MCF 10A (cell line): Measurements from ENCODE around the gene USO1. TPM values are rescaled to one million over a fixed set of nuclear protein-coding genes. Genes with fewer than 3 reads are reported as not detected.

Experiments
- BruUV-seq: library from RNA; stranded (reverse); fragments of 400-500 nt; replicated peaks from 2 replicates; lab custom pipeline; 2021; lab: Mats Ljungman, UMichigan
- CTCF ChIA-PET: fragments of 300-600 bp; sonication (Branson Sonifier 250); formaldehyde crosslinking; extraction: SDS; loops from one replicate; lab custom pipeline; 2021; ENCODE audit warnings: antibody characterized with exemption, inconsistent platforms; lab: Yijun Ruan, JAX
- POLR2A ChIA-PET: fragments of 300-600, 350-650 bp; sonication (Branson Sonifier 250); formaldehyde crosslinking; extraction: SDS; loops from one replicate; lab custom pipeline; 2020; ENCODE audit warnings: antibody characterized with exemption, inconsistent platforms; lab: Yijun Ruan, JAX
- DNase-seq: peaks from one replicate; pipeline ENCODE4 v3.0.0-alpha.2; 2018; ENCODE audit not compliant: unreplicated experiment
- H3K27ac Mint-ChIP-seq: one replicate; pipeline ENCODE4 v1.8.0; 2022; ENCODE audit warnings: mild to moderate bottlenecking, low read depth, mixed read lengths; ENCODE audit not compliant: unreplicated experiment
- H3K27me3 Mint-ChIP-seq: one replicate; pipeline ENCODE4 v1.8.0; 2022; ENCODE audit warnings: mixed read lengths; ENCODE audit not compliant: insufficient read depth, unreplicated experiment
- H3K36me3 Mint-ChIP-seq: one replicate; pipeline ENCODE4 v1.8.0; 2022; ENCODE audit warnings: mild to moderate bottlenecking, moderate library complexity, mixed read lengths; ENCODE audit not compliant: insufficient read depth, unreplicated experiment
- H3K4me1 Mint-ChIP-seq: one replicate; pipeline ENCODE4 v1.8.0; 2022; ENCODE audit warnings: mixed read lengths; ENCODE audit not compliant: insufficient read depth, unreplicated experiment
- H3K4me3 Mint-ChIP-seq: one replicate; pipeline ENCODE4 v1.8.0; 2022; ENCODE audit warnings: mild to moderate bottlenecking, moderate library complexity, mixed read lengths; ENCODE audit not compliant: unreplicated experiment
- H3K9me3 Mint-ChIP-seq: one replicate; pipeline ENCODE4 v1.8.0; 2022; ENCODE audit warnings: mixed read lengths; ENCODE audit not compliant: unreplicated experiment
- intact Hi-C: fragments of 100-400 bp; cut with micrococcal nuclease; formaldehyde crosslinking; loops from 2 replicates; pipeline ENCODE4 v1.14.1; 2022
- total RNA-seq: library from RNA; stranded (reverse); gene quantifications from 2 replicates; pipeline ENCODE4 v1.2.3, GENCODE V29; 2022
- TF ChIP-seq, protein P1 (sequence below): fragments of 200-600 bp; IDR thresholded peaks from one replicate; pipeline ENCODE4 v1.8.0; 2022; ENCODE audit warnings: antibody characterized with exemption, mild to moderate bottlenecking; ENCODE audit not compliant: unreplicated experiment

The USO1 gene
- total RNA-seq, 1 experiment from 2014 or later, result 105 TPM

DNA sequence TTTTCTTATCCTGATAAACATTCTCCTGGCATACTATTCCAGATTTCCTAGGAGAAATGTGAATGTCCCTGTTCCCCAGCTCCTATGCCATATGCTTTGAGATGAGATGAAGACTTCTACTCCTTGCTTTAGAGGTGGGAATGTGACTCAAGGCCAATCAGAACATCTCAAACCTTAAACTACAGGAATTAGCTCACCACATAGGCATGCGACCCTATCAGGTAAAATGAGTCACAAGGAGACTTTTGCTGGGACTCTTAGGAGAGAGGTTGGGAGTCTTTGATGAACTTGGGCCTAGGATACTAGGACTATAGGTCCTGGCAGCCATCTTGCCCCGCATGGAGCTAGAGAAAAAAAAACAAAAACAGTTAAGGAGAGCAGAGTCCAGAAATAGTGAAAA, 5.8 kb upstream of the USO1 start:
- no peak for DNase-seq
- Mint-ChIP-seq H3K4me1 (peaks cover 14% of the 10 kb centered on the region), H3K9me3 (no peaks in the 10 kb centered on the region), H3K27ac (peak overlapping the region; percentile 32), H3K36me3 (peaks cover 19% of the 10 kb centered on the region), H3K4me3 (no peak overlapping the region), H3K27me3 (no peaks in the 10 kb centered on the region)
- no TSS peak for BruUV-seq
- TF ChIP-seq, protein P1, sequence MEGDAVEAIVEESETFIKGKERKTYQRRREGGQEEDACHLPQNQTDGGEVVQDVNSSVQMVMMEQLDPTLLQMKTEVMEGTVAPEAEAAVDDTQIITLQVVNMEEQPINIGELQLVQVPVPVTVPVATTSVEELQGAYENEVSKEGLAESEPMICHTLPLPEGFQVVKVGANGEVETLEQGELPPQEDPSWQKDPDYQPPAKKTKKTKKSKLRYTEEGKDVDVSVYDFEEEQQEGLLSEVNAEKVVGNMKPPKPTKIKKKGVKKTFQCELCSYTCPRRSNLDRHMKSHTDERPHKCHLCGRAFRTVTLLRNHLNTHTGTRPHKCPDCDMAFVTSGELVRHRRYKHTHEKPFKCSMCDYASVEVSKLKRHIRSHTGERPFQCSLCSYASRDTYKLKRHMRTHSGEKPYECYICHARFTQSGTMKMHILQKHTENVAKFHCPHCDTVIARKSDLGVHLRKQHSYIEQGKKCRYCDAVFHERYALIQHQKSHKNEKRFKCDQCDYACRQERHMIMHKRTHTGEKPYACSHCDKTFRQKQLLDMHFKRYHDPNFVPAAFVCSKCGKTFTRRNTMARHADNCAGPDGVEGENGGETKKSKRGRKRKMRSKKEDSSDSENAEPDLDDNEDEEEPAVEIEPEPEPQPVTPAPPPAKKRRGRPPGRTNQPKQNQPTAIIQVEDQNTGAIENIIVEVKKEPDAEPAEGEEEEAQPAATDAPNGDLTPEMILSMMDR, result no peak
- ChIA-PET POLR2A (interaction anchor here (2.4 kb wide), 1 partner anchor 46 kb away, joined by 19 read pairs; the partner anchor contains the start of gene G3BP2), CTCF (interaction anchor here (0.6 kb wide), 1 partner anchor 176 kb away, joined by 3 read pairs; no protein-coding TSS in a partner anchor)
- intact Hi-C loops, result no loop called here

DNA sequence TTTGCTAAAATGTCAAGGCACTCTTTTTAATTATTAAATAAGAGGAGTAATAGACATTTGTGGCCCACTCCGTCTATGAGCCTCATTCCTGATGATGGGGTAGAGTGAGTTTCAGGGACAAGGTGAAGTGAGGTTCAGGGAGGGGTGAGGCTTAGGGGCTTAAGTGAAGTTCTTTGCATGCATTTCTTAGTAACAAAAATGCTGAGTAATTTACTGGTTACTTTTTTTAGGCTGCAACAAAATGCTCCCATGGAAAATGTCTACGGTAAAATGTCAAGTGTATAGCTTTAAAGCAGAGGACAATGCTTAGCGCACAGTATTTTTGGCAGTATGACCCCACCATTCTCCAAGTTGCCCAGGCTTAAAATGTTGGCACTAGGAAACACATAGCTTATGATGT, 2.0 kb upstream of the USO1 start:
- peaks cover 19% of the 10 kb centered on the region for H3K36me3 Mint-ChIP-seq
- POLR2A ChIA-PET, result interaction anchor here (0.7 to 8.3 kb wide), 6 partner anchors 10 to 208 kb away, joined by 3 to 375 read pairs (median 50); partner anchors contain the start of genes G3BP2, RCHY1 and THAP6
- TF ChIP-seq, protein P1, result no peak
- peaks cover 27% of the 10 kb centered on the region for H3K4me1 Mint-ChIP-seq
- DNase-seq, result no peak
- H3K9me3 Mint-ChIP-seq, result no peaks in the 10 kb centered on the region
- no peaks in the 10 kb centered on the region for H3K27me3 Mint-ChIP-seq
- CTCF ChIA-PET, result interaction anchor here (0.6 to 6.4 kb wide), 8 partner anchors 10 to 126 kb away, joined by 5 to 57 read pairs (median 9); partner anchors contain the start of gene G3BP2
- no TSS peak for BruUV-seq
- H3K4me3 Mint-ChIP-seq, result no peak overlapping the region
- peak overlapping the region; percentile 100 for H3K27ac Mint-ChIP-seq
- intact Hi-C loops, result no loop called here

GRCh38 chr4:75723163-75724065, 963 bp upstream of the USO1 start:
- Mint-ChIP-seq H3K9me3 (no peaks in the 10 kb centered on the region), H3K36me3 (peaks cover 23% of the 10 kb centered on the region), H3K27me3 (no peaks in the 10 kb centered on the region), H3K27ac (peak overlapping the region; percentile 100), H3K4me1 (peaks cover 32% of the 10 kb centered on the region), H3K4me3 (peak overlapping the region; percentile 100)
- CTCF ChIA-PET, result interaction anchor here (0.5 to 6.4 kb wide), 30 partner anchors 8 to 1875 kb away, joined by 3 to 57 read pairs (median 4); partner anchors contain the start of genes G3BP2 and ODAPH
- POLR2A ChIA-PET, result interaction anchor here (0.7 to 8.3 kb wide), 40 partner anchors 8 to 1281 kb away, joined by 3 to 375 read pairs (median 5); partner anchors contain the start of genes G3BP2, ODAPH, RCHY1 and THAP6
- peak; percentile 42 for DNase-seq
- TSS peak; percentile 74 for BruUV-seq
- TF ChIP-seq, protein P1, result no peak
- intact Hi-C loops, result loop anchor here (1.0 kb wide), 3 partner anchors 50 to 125 kb away; partner anchors contain the start of gene G3BP2
